Measurements from ENCODE around the gene ATG10. TPM values are rescaled to one million over a fixed set of nuclear protein-coding genes. Genes with fewer than 3 reads are reported as not detected.

Gene ATG10
- total RNA-seq, 4 donors from 2014 or later: 8.4 to 10.6 TPM; not detected in 2

DNA sequence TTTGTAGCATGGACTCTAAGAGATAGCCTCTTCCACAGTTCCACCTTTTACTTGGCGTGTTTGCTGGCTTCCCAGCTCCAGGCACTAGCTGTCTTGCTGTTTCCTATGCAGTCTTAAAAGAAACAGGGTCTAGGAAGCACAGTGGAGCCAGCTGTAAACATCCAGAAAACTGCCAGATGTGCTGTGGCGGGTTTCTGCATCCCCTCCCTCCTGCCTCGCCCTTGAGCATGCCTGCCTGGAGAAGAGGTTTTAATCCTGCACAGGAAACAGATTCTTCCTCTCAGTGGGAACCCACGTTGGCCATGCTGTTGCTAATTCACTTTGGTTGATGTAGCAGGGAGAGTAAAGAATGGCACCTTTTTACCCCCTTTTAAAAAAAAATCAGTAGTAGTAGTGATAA is 185.1 kb downstream of the ATG10 start:
- Histone ChIP-seq H3K9me3 (no peaks in the 10 kb centered on the region), H3K27ac (no peak overlapping the region), H3K4me1 (peaks cover 0 to 5% (median 2%) of the 10 kb centered on the region in 4 donors), H3K4me3 (no peak overlapping the region), H3K36me3 (no peaks in the 10 kb centered on the region), H3K27me3 (no peaks in the 10 kb centered on the region)
- in situ Hi-C loops (cut with MboI; ENCODE audit: low pct_ligation_motif_present in 1 of 4, low pct_unique_long_range_greater_than_20kb in 1 of 4, low sequenced_read_pairs in 3 of 4): loop anchor here in 2 of 4 donors (25.0 kb wide), 2 partner anchors 420 to 645 kb away; no protein-coding TSS in a partner anchor
- 75 to 80% methylated on average over 1 to 4 of the region's 4 CpGs for WGBS, 2 donors (ENCODE audit: low coverage in 1 of 2)
- TF ChIP-seq EP300 (IDR thresholded peaks at IDR 0.05; ENCODE audit: low read depth): no peak
- no peak for TF ChIP-seq POLR2AphosphoS5 (IDR thresholded peaks at IDR 0.05)
- TF ChIP-seq, protein P1, sequence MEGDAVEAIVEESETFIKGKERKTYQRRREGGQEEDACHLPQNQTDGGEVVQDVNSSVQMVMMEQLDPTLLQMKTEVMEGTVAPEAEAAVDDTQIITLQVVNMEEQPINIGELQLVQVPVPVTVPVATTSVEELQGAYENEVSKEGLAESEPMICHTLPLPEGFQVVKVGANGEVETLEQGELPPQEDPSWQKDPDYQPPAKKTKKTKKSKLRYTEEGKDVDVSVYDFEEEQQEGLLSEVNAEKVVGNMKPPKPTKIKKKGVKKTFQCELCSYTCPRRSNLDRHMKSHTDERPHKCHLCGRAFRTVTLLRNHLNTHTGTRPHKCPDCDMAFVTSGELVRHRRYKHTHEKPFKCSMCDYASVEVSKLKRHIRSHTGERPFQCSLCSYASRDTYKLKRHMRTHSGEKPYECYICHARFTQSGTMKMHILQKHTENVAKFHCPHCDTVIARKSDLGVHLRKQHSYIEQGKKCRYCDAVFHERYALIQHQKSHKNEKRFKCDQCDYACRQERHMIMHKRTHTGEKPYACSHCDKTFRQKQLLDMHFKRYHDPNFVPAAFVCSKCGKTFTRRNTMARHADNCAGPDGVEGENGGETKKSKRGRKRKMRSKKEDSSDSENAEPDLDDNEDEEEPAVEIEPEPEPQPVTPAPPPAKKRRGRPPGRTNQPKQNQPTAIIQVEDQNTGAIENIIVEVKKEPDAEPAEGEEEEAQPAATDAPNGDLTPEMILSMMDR (IDR thresholded peaks at IDR 0.05): no peak
- no peak for TF ChIP-seq POLR2A (IDR thresholded peaks at IDR 0.05)
- no peak for DNase-seq
- intact Hi-C loops (cut with DNase I; ENCODE audit: low total_unique reads): no loop called here

GRCh38 chr5:82158755-82159413 is 187.1 kb downstream of the ATG10 start:
- H3K4me1 ChIP-seq: peaks cover 0 to 7% (median 3%) of the 10 kb centered on the region in 4 donors
- intact Hi-C loops (cut with DNase I; ENCODE audit: low total_unique reads) (no loop called here), in situ Hi-C loops (cut with MboI; ENCODE audit: low pct_ligation_motif_present in 1 of 4, low pct_unique_long_range_greater_than_20kb in 1 of 4, low sequenced_read_pairs in 3 of 4) (loop anchor here in 2 of 4 donors (25.0 kb wide), 2 partner anchors 422 to 647 kb away; no protein-coding TSS in a partner anchor)
- no peak overlapping the region for H3K27ac ChIP-seq
- H3K27me3 ChIP-seq: no peaks in the 10 kb centered on the region
- no peaks in the 10 kb centered on the region for H3K36me3 ChIP-seq
- DNase-seq: no peak
- H3K9me3 ChIP-seq: no peaks in the 10 kb centered on the region
- no peak overlapping the region for H3K4me3 ChIP-seq
- WGBS, 2 donors (ENCODE audit: low coverage in 1 of 2): 96% methylated on average over 3 of the region's 3 CpGs
- TF ChIP-seq, protein P1 (IDR thresholded peaks at IDR 0.05): no peak
- no peak for TF ChIP-seq POLR2AphosphoS5 (IDR thresholded peaks at IDR 0.05)
- no peak for TF ChIP-seq POLR2A (IDR thresholded peaks at IDR 0.05)
- no peak for TF ChIP-seq EP300 (IDR thresholded peaks at IDR 0.05; ENCODE audit: low read depth)

DNA sequence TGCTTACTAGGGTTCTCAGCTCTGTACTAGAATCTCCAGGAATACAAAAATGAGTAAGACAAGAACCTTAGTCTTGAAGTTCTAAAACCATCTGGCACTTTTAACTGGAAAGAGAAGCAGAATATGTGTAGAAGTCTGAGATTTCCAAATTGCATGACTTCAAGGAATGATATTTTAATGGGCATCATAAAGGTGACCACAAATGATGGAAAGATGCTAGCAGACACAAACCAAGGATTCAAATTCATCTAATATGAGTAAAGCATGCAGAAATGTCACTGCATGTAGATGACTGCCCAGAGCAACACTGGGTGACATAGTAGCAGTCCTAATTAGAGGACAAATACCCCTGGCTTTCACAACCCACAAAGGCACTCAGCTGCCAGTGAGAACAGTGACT is 189.1 kb downstream of the ATG10 start:
- TF ChIP-seq POLR2A (IDR thresholded peaks at IDR 0.05): no peak
- TF ChIP-seq, protein P1 (IDR thresholded peaks at IDR 0.05): no peak
- TF ChIP-seq EP300 (IDR thresholded peaks at IDR 0.05; ENCODE audit: low read depth): no peak
- no peak for TF ChIP-seq POLR2AphosphoS5 (IDR thresholded peaks at IDR 0.05)
- Histone ChIP-seq H3K4me1 (peaks cover 4 to 22% (median 8%) of the 10 kb centered on the region in 4 donors), H3K36me3 (no peaks in the 10 kb centered on the region), H3K27ac (no peak overlapping the region), H3K9me3 (no peaks in the 10 kb centered on the region), H3K27me3 (no peaks in the 10 kb centered on the region), H3K4me3 (no peak overlapping the region)
- in situ Hi-C loops (cut with MboI; ENCODE audit: low pct_ligation_motif_present in 1 of 4, low pct_unique_long_range_greater_than_20kb in 1 of 4, low sequenced_read_pairs in 3 of 4) (loop anchor here in 2 of 4 donors (10.0 to 25.0 kb wide), 3 partner anchors 306 to 649 kb away; no protein-coding TSS in a partner anchor), intact Hi-C loops (cut with DNase I; ENCODE audit: low total_unique reads) (loop anchor here (5.0 kb wide), 1 partner anchor 304 kb away; no protein-coding TSS in a partner anchor)
- no peak for DNase-seq

- Histone ChIP-seq H3K4me3 (no peak overlapping the region), H3K36me3 (no peaks in the 10 kb centered on the region), H3K27me3 (no peaks in the 10 kb centered on the region), H3K27ac (no peak overlapping the region), H3K4me1 (peaks cover 4 to 26% (median 8%) of the 10 kb centered on the region in 4 donors), H3K9me3 (no peaks in the 10 kb centered on the region)
- 89 to 90% methylated on average over 4 of the region's 4 CpGs for WGBS, 2 donors (ENCODE audit: low coverage in 1 of 2)
- TF ChIP-seq EP300 (IDR thresholded peaks at IDR 0.05; ENCODE audit: low read depth): no peak
- TF ChIP-seq, protein P1 (IDR thresholded peaks at IDR 0.05): no peak
- no peak for TF ChIP-seq POLR2A (IDR thresholded peaks at IDR 0.05)
- TF ChIP-seq POLR2AphosphoS5 (IDR thresholded peaks at IDR 0.05): no peak
- DNase-seq: no peak
- in situ Hi-C loops (cut with MboI; ENCODE audit: low pct_ligation_motif_present in 1 of 4, low pct_unique_long_range_greater_than_20kb in 1 of 4, low sequenced_read_pairs in 3 of 4) (loop anchor here in 2 of 4 donors (10.0 to 25.0 kb wide), 3 partner anchors 308 to 650 kb away; no protein-coding TSS in a partner anchor), intact Hi-C loops (cut with DNase I; ENCODE audit: low total_unique reads) (loop anchor here (5.0 kb wide), 1 partner anchor 305 kb away; no protein-coding TSS in a partner anchor)
Observed at GRCh38 chr5:82162573-82162972, 190.8 kb downstream of the ATG10 start.

Measured in transverse colon (tissue), 4 donors.